K562 (cell line): ENCODE results near the gene LRRC49.

Source experiments
- CTCF ChIP-seq, 3 experiments: IDR thresholded peaks in 2 of 3; conservative IDR thresholded peaks in 1 of 3; 2 replicates each; pipeline ENCODE4 v1.5.1; 2011 to 2012; ENCODE audit warnings: low read length in 3 of 3, mild to moderate bottlenecking in 3 of 3, control low read depth in 2 of 3, improper control_type of control experiment in 1 of 3, inconsistent platforms in 1 of 3, low read depth in 1 of 3, mixed read lengths in 1 of 3, moderate library complexity in 1 of 3; ENCODE audit not compliant: insufficient read depth in 2 of 3
- NFYB ChIP-seq: IDR thresholded peaks from 2 replicates; pipeline ENCODE4 v1.6.1; 2011; ENCODE audit warnings: mild to moderate bottlenecking, moderate library complexity; ENCODE audit not compliant: insufficient read length; ENCODE audit errors: extremely low read depth
- PHB2 ChIP-seq: fragments of 450-650 bp; IDR thresholded peaks from 2 replicates; pipeline ENCODE4 v1.6.1; 2017; ENCODE audit warnings: low read depth
- SP1 ChIP-seq: sonication (generic); formaldehyde crosslinking; IDR thresholded peaks from 2 replicates; pipeline ENCODE4 v1.8.1; 2022; ENCODE audit warnings: mild to moderate bottlenecking, missing genetic modification reagents
- TAF1 ChIP-seq: IDR thresholded peaks from 2 replicates; pipeline ENCODE4 v1.6.1; 2011; ENCODE audit warnings: mild to moderate bottlenecking, low read length, moderate library complexity; ENCODE audit not compliant: insufficient read depth, control insufficient read depth, severe bottlenecking; ENCODE audit errors: extremely low read depth
- ZNF354B ChIP-seq: fragments of 250-450 bp; sonication (Bioruptor Pico); IDR thresholded peaks from 2 replicates; pipeline ENCODE4 v1.4.0; 2020
- TF ChIP-seq, protein P1 (sequence below): fragments of 450-650 bp; conservative IDR thresholded peaks from 2 replicates; pipeline ENCODE4 v1.6.1; 2016; ENCODE audit warnings: missing genetic modification characterization, low read depth, mild to moderate bottlenecking, missing compliant biosample characterization, moderate library complexity
- TF ChIP-seq, protein P2 (sequence below): sonication (generic); formaldehyde crosslinking; IDR thresholded peaks from 2 replicates; pipeline ENCODE4 v1.8.0; 2022; ENCODE audit warnings: mild to moderate bottlenecking, low read depth, missing genetic modification reagents

- TF ChIP-seq CTCF (IDR thresholded peaks at IDR 0.05 in 2 of 3, conservative IDR thresholded peaks at IDR 0.05 in 1 of 3; ENCODE audit: insufficient read depth in 2 of 3, low read depth in 1 of 3, low read length in 3 of 3): no peak
- TF ChIP-seq, protein P1, sequence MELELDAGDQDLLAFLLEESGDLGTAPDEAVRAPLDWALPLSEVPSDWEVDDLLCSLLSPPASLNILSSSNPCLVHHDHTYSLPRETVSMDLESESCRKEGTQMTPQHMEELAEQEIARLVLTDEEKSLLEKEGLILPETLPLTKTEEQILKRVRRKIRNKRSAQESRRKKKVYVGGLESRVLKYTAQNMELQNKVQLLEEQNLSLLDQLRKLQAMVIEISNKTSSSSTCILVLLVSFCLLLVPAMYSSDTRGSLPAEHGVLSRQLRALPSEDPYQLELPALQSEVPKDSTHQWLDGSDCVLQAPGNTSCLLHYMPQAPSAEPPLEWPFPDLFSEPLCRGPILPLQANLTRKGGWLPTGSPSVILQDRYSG (tag): no peak
- no peak for TF ChIP-seq PHB2
- TF ChIP-seq, protein P2, sequence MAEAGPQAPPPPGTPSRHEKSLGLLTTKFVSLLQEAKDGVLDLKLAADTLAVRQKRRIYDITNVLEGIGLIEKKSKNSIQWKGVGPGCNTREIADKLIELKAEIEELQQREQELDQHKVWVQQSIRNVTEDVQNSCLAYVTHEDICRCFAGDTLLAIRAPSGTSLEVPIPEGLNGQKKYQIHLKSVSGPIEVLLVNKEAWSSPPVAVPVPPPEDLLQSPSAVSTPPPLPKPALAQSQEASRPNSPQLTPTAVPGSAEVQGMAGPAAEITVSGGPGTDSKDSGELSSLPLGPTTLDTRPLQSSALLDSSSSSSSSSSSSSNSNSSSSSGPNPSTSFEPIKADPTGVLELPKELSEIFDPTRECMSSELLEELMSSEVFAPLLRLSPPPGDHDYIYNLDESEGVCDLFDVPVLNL: no peak
- no peak for TF ChIP-seq NFYB
- no peak for TF ChIP-seq SP1
- TF ChIP-seq TAF1: no peak
- no peak for TF ChIP-seq ZNF354B (CRISPR knock-in tag)
Measured at GRCh38 chr15:71010472-71010871, 117.8 kb downstream of the LRRC49 start.
